Nephron (organoid): Measurements from ENCODE around the gene RNF222.

Source experiments
- H3K27ac Mint-ChIP-seq, 3 experiments: 2 replicates each; pipeline ENCODE4 v1.8.0; 2020; ENCODE audit warnings: mixed read lengths in 3 of 3, mild to moderate bottlenecking in 2 of 3, moderate library complexity in 1 of 3
- H3K27me3 Mint-ChIP-seq: 2 replicates; pipeline ENCODE4 v1.8.0; 2021; ENCODE audit warnings: low read depth, mild to moderate bottlenecking, moderate library complexity, mixed read lengths
- H3K36me3 Mint-ChIP-seq: 2 replicates; pipeline ENCODE4 v1.8.0; 2020; ENCODE audit warnings: low read depth, mixed read lengths
- H3K4me1 Mint-ChIP-seq: 2 replicates; pipeline ENCODE4 v1.8.0; 2020; ENCODE audit warnings: mixed read lengths
- H3K4me3 Mint-ChIP-seq, 3 experiments: 2 replicates each; pipeline ENCODE4 v1.8.0; 2020; ENCODE audit warnings: mild to moderate bottlenecking in 3 of 3, mixed read lengths in 3 of 3, moderate library complexity in 2 of 3
- H3K9me3 Mint-ChIP-seq: 2 replicates; pipeline ENCODE4 v1.8.0; 2020; ENCODE audit warnings: mixed read lengths
- CTCF ChIP-seq, 3 experiments: fragments of 200-600 bp; sonication (generic); IDR thresholded peaks; one replicate each; pipeline ENCODE4 v1.5.0; 2021; ENCODE audit warnings: antibody characterized with exemption in 3 of 3; ENCODE audit not compliant: unreplicated experiment in 3 of 3

RNF222 gene

GRCh38 chr17:8345951-8346665 lies 51.5 kb downstream of the RNF222 start:
- Mint-ChIP-seq H3K9me3 (no peaks in the 10 kb centered on the region), H3K27ac (no peak overlapping the region), H3K27me3 (peaks cover 7% of the 10 kb centered on the region), H3K4me1 (no peaks in the 10 kb centered on the region), H3K36me3 (no peaks in the 10 kb centered on the region), H3K4me3 (no peak overlapping the region)
- no peak for TF ChIP-seq CTCF (IDR thresholded peaks at IDR 0.05; ENCODE audit: unreplicated experiment in 3 of 3)

GRCh38 chr17:8345052-8345690 lies 52.5 kb downstream of the RNF222 start:
- Mint-ChIP-seq H3K36me3 (no peaks in the 10 kb centered on the region), H3K27ac (no peak overlapping the region)

GRCh38 chr17:8341456-8341855 lies 56.2 kb downstream of the RNF222 start:
- H3K36me3 Mint-ChIP-seq = no peaks in the 10 kb centered on the region
- no peak for TF ChIP-seq CTCF (IDR thresholded peaks at IDR 0.05; ENCODE audit: unreplicated experiment in 3 of 3)
- H3K9me3 Mint-ChIP-seq = no peaks in the 10 kb centered on the region
- H3K27me3 Mint-ChIP-seq = peaks cover 4% of the 10 kb centered on the region
- peaks cover 6% of the 10 kb centered on the region for H3K4me1 Mint-ChIP-seq
- H3K27ac Mint-ChIP-seq = peak overlapping the region in 1 of 3 experiments; percentile 64
- H3K4me3 Mint-ChIP-seq = no peak overlapping the region

More at GRCh38 chr17:8345052-8345690, 52.5 kb downstream of the RNF222 start:
- no peak for TF ChIP-seq CTCF (IDR thresholded peaks at IDR 0.05; ENCODE audit: unreplicated experiment in 3 of 3)
- Mint-ChIP-seq H3K9me3 (no peaks in the 10 kb centered on the region), H3K4me1 (no peaks in the 10 kb centered on the region), H3K4me3 (no peak overlapping the region), H3K27me3 (peaks cover 4% of the 10 kb centered on the region)
